ENCODE results near the gene CREB3L4. TPM values are rescaled to one million over a fixed set of nuclear protein-coding genes. Genes with fewer than 3 reads are reported as not detected.

CREB3L4 gene
- total and polyA plus RNA-seq, 8 donors: 2.7 to 32.9 (median 10.9) TPM; not detected in 1

GRCh38 chr1:153984123-153984894, 16.6 kb downstream of the CREB3L4 start:
- Histone ChIP-seq H3K4me1 (peaks cover 11 to 33% (median 27%) of the 10 kb centered on the region in 4 donors), H3K4me3 (peak overlapping the region in 3 of 4 donors; percentile 47 to 71 (median 55)), H3K36me3 (peaks cover 8 to 40% (median 31%) of the 10 kb centered on the region in 4 donors), H3K27ac (peak overlapping the region in 4 of 5 donors; percentile 80 to 93 (median 88)), H3K27me3 (no peaks in the 10 kb centered on the region), H3K9me3 (no peaks in the 10 kb centered on the region)
- intact Hi-C loops (cut with DNase I; ENCODE audit: low total_unique reads): no loop called here
- WGBS, 5 donors: 65 to 72% (median 68%) methylated on average over 6 of the region's 6 CpGs
- no peak for TF ChIP-seq POLR2A (IDR thresholded peaks at IDR 0.05)
- no peak for TF ChIP-seq EP300 (IDR thresholded peaks at IDR 0.05)
- TF ChIP-seq POLR2AphosphoS5 (IDR thresholded peaks at IDR 0.05): no peak
- no peak for TF ChIP-seq CTCF (IDR thresholded peaks at IDR 0.05)
- DNase-seq: peak in 1 of 2 donors; percentile 53

GRCh38 chr1:153985341-153985912, 17.7 kb downstream of the CREB3L4 start:
- Histone ChIP-seq H3K9me3 (no peaks in the 10 kb centered on the region), H3K27me3 (no peaks in the 10 kb centered on the region), H3K36me3 (peaks cover 8 to 35% (median 28%) of the 10 kb centered on the region in 4 donors), H3K27ac (peak overlapping the region; percentile 80 to 94 (median 89)), H3K4me3 (peak overlapping the region; percentile 47 to 71 (median 56)), H3K4me1 (peaks cover 15 to 41% (median 33%) of the 10 kb centered on the region in 4 donors)
- 7 to 16% (median 10%) methylated on average over 7 of the region's 7 CpGs for WGBS, 5 donors
- TF ChIP-seq POLR2A (IDR thresholded peaks at IDR 0.05): no peak
- peak in 1 of 3 donors; percentile 57 for TF ChIP-seq POLR2AphosphoS5 (IDR thresholded peaks at IDR 0.05)
- intact Hi-C loops (cut with DNase I; ENCODE audit: low total_unique reads): loop anchor here (5.0 kb wide), 1 partner anchor 188 kb away; no protein-coding TSS in a partner anchor
- peak in 1 of 2 donors; percentile 65 for DNase-seq

- intact Hi-C loops (cut with DNase I; ENCODE audit: low total_unique reads): loop anchor here (5.0 kb wide), 1 partner anchor 189 kb away; no protein-coding TSS in a partner anchor
These were observed 18.4 kb downstream of the CREB3L4 start, which contains the start of gene RAB13 for GRCh38 chr1:153985941-153986761. TSS of gene RAB13 (minus strand) at chr1:153986339. CDS start at chr1:153986236, 103 bp downstream.

GRCh38 chr1:153987621-153988020, 19.9 kb downstream of the CREB3L4 start:
- no peak for DNase-seq
- TF ChIP-seq EP300 (IDR thresholded peaks at IDR 0.05): no peak
- no peak for TF ChIP-seq POLR2AphosphoS5 (IDR thresholded peaks at IDR 0.05)
- no peak for TF ChIP-seq CTCF (IDR thresholded peaks at IDR 0.05)
- no peak for TF ChIP-seq POLR2A (IDR thresholded peaks at IDR 0.05)
- H3K27me3 ChIP-seq: no peaks in the 10 kb centered on the region
- WGBS, 5 donors: 84 to 91% (median 85%) methylated on average over 8 of the region's 8 CpGs
- no peak overlapping the region for H3K4me3 ChIP-seq
- H3K9me3 ChIP-seq: no peaks in the 10 kb centered on the region
- H3K4me1 ChIP-seq: peaks cover 29 to 55% (median 47%) of the 10 kb centered on the region in 4 donors
- peaks cover 4 to 24% (median 17%) of the 10 kb centered on the region in 4 donors for H3K36me3 ChIP-seq
- intact Hi-C loops (cut with DNase I; ENCODE audit: low total_unique reads): loop anchor here (5.0 kb wide), 1 partner anchor 190 kb away; no protein-coding TSS in a partner anchor
- H3K27ac ChIP-seq: peak overlapping the region in 4 of 5 donors; percentile 80 to 93 (median 88)

More at GRCh38 chr1:153985941-153986761, 18.4 kb downstream of the CREB3L4 start, which contains the start of gene RAB13:
- Histone ChIP-seq H3K27me3 (no peaks in the 10 kb centered on the region), H3K27ac (peak within 1 kb of the TSS; percentile 80 to 94 (median 89)), H3K36me3 (peaks cover 8 to 28% (median 22%) of the 10 kb centered on the region in 4 donors), H3K9me3 (no peaks in the 10 kb centered on the region), H3K4me1 (peaks cover 15 to 41% (median 33%) of the 10 kb centered on the region in 4 donors), H3K4me3 (peak within 1 kb of the TSS; percentile 47 to 71 (median 56))
- peak; percentile 89 to 95 for DNase-seq
- TF ChIP-seq POLR2A (IDR thresholded peaks at IDR 0.05) (no peak), POLR2AphosphoS5 (IDR thresholded peaks at IDR 0.05) (peak in 2 of 3 donors; percentile 64 to 74)
- WGBS, 5 donors: 2 to 9% (median 4%) methylated on average over 26 to 32 of the region's 32 CpGs
